HL-60 (cell line): ENCODE measurements around the gene SAP30L.

Experiments used
- POLR2AphosphoS5 ChIP-seq: IDR thresholded peaks from 2 replicates; pipeline ENCODE4 v1.6.1; 2012; ENCODE audit warnings: low read depth
- TF ChIP-seq, protein P1 (sequence below): IDR thresholded peaks from one replicate; pipeline ENCODE4 v1.5.1; 2011; ENCODE audit warnings: low read length, control low read depth, inconsistent platforms; ENCODE audit not compliant: insufficient read depth

- TF ChIP-seq, protein P1, sequence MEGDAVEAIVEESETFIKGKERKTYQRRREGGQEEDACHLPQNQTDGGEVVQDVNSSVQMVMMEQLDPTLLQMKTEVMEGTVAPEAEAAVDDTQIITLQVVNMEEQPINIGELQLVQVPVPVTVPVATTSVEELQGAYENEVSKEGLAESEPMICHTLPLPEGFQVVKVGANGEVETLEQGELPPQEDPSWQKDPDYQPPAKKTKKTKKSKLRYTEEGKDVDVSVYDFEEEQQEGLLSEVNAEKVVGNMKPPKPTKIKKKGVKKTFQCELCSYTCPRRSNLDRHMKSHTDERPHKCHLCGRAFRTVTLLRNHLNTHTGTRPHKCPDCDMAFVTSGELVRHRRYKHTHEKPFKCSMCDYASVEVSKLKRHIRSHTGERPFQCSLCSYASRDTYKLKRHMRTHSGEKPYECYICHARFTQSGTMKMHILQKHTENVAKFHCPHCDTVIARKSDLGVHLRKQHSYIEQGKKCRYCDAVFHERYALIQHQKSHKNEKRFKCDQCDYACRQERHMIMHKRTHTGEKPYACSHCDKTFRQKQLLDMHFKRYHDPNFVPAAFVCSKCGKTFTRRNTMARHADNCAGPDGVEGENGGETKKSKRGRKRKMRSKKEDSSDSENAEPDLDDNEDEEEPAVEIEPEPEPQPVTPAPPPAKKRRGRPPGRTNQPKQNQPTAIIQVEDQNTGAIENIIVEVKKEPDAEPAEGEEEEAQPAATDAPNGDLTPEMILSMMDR: no peak
- no peak for TF ChIP-seq POLR2AphosphoS5
Observed at GRCh38 chr5:154428208-154428607, 17.6 kb upstream of the SAP30L start.
